Stromal cell of bone marrow (primary cell): ENCODE measurements around the gene CSNK2A3.

Experiments
- DNase-seq: peaks from one replicate; pipeline ENCODE4 v3.0.0-alpha.2; 2012; ENCODE audit warnings: low read depth

Gene CSNK2A3

GRCh38 chr11:11335043-11335442 is 18.0 kb downstream of the CSNK2A3 start:
- no peak for DNase-seq

GRCh38 chr11:11334607-11335006 is 18.4 kb downstream of the CSNK2A3 start:
- DNase-seq = no peak

- DNase-seq = no peak
Observed at GRCh38 chr11:11332141-11332710, 20.8 kb downstream of the CSNK2A3 start.

- DNase-seq = no peak
Observed at GRCh38 chr11:11329062-11329806, 23.8 kb downstream of the CSNK2A3 start.

- no peak for DNase-seq
Observed at GRCh38 chr11:11324090-11324489, 29.0 kb downstream of the CSNK2A3 start.

- DNase-seq = no peak
Observed at GRCh38 chr11:11322101-11322500, 30.9 kb downstream of the CSNK2A3 start.

GRCh38 chr11:11320825-11321224 is 32.2 kb downstream of the CSNK2A3 start:
- DNase-seq = no peak

GRCh38 chr11:11318961-11319360 is 34.1 kb downstream of the CSNK2A3 start:
- no peak for DNase-seq

GRCh38 chr11:11318461-11318860 is 34.6 kb downstream of the CSNK2A3 start:
- no peak for DNase-seq

GRCh38 chr11:11316651-11317230 is 36.3 kb downstream of the CSNK2A3 start:
- no peak for DNase-seq

GRCh38 chr11:11313902-11314692 is 39.0 kb downstream of the CSNK2A3 start:
- no peak for DNase-seq

- peak; percentile 13 for DNase-seq
Observed at GRCh38 chr11:11313426-11313825, 39.6 kb downstream of the CSNK2A3 start.

GRCh38 chr11:11312738-11313137 is 40.3 kb downstream of the CSNK2A3 start:
- DNase-seq = no peak

- DNase-seq = no peak
Observed at GRCh38 chr11:11311169-11311568, 41.9 kb downstream of the CSNK2A3 start.

GRCh38 chr11:11309906-11310305 is 43.1 kb downstream of the CSNK2A3 start:
- DNase-seq = no peak

- DNase-seq = no peak
Observed at GRCh38 chr11:11308249-11308648, 44.8 kb downstream of the CSNK2A3 start.

GRCh38 chr11:11306855-11307254 is 46.2 kb downstream of the CSNK2A3 start:
- peak; percentile 9 for DNase-seq

- DNase-seq = no peak
Observed at GRCh38 chr11:11304550-11304949, 48.5 kb downstream of the CSNK2A3 start.

GRCh38 chr11:11302565-11302964 is 50.5 kb downstream of the CSNK2A3 start:
- no peak for DNase-seq
